ENCODE results near the gene RAPGEF4. TPM values are rescaled to one million over a fixed set of nuclear protein-coding genes. Genes with fewer than 3 reads are reported as not detected.

The RAPGEF4 gene
- total RNA-seq, 1 experiment from 2014 or later = 2.2 TPM

- ChIA-PET CTCF (no interaction called here), POLR2A (interaction anchor here (0.6 to 0.7 kb wide), 2 partner anchors 37 to 852 kb away, joined by 3 to 4 read pairs; no protein-coding TSS in a partner anchor)
- no peaks in the 10 kb centered on the region for H3K4me1 Mint-ChIP-seq
- H3K27me3 Mint-ChIP-seq (ENCODE audit: low read depth) = no peaks in the 10 kb centered on the region
- ATAC-seq (no peak), DNase-seq (ENCODE audit: low spot score) (no peak)
- TF ChIP-seq ZNF532 (CRISPR knock-in tag; IDR thresholded peaks at IDR 0.05; ENCODE audit: borderline replicate concordance) = no peak
- peak; percentile 49; the same call in 1 of the 2 replicates for TF ChIP-seq PRDM15 (CRISPR knock-in tag; IDR thresholded peaks at IDR 0.05)
- no peak for TF ChIP-seq FOXP1 (CRISPR knock-in tag; IDR thresholded peaks at IDR 0.05; ENCODE audit: borderline replicate concordance)
- H3K27ac Mint-ChIP-seq = no peak overlapping the region
- no peak overlapping the region for H3K4me3 Mint-ChIP-seq
- H3K36me3 Mint-ChIP-seq = peaks cover 6% of the 10 kb centered on the region
- H3K9me3 Mint-ChIP-seq = peaks cover 11% of the 10 kb centered on the region
Observed at GRCh38 chr2:172846551-172846950, 110.9 kb downstream of the RAPGEF4 start.

- Mint-ChIP-seq H3K27ac (no peak overlapping the region), H3K4me1 (no peaks in the 10 kb centered on the region), H3K4me3 (no peak overlapping the region), H3K27me3 (ENCODE audit: low read depth) (no peaks in the 10 kb centered on the region), H3K9me3 (peaks cover 17% of the 10 kb centered on the region), H3K36me3 (peaks cover 9% of the 10 kb centered on the region)
- ChIA-PET POLR2A (interaction anchor here (0.6 to 0.7 kb wide), 2 partner anchors 36 to 851 kb away, joined by 3 to 4 read pairs; no protein-coding TSS in a partner anchor), CTCF (no interaction called here)
- TF ChIP-seq AFF4 (CRISPR knock-in tag; IDR thresholded peaks at IDR 0.05; ENCODE audit: borderline replicate concordance) = no peak
- TF ChIP-seq TP53 (CRISPR knock-in tag; IDR thresholded peaks at IDR 0.05) = no peak
- TF ChIP-seq ZNF219 (CRISPR knock-in tag; IDR thresholded peaks at IDR 0.05; ENCODE audit: borderline replicate concordance) = no peak
- TF ChIP-seq ZBTB21 (CRISPR knock-in tag; IDR thresholded peaks at IDR 0.05; ENCODE audit: borderline replicate concordance) = no peak
- TF ChIP-seq CREM (CRISPR knock-in tag; IDR thresholded peaks at IDR 0.05) = no peak
- TF ChIP-seq CBFB (CRISPR knock-in tag; IDR thresholded peaks at IDR 0.05; ENCODE audit: low read depth) = no peak
- no peak for TF ChIP-seq NFATC4 (CRISPR knock-in tag; IDR thresholded peaks at IDR 0.05)
- no peak for TF ChIP-seq SP1 (CRISPR knock-in tag; conservative IDR thresholded peaks at IDR 0.05)
- TF ChIP-seq ZNF512 (CRISPR knock-in tag; IDR thresholded peaks at IDR 0.05; ENCODE audit: borderline replicate concordance) = no peak
- no peak for TF ChIP-seq ZNF423 (CRISPR knock-in tag; IDR thresholded peaks at IDR 0.05)
- TF ChIP-seq AR (CRISPR knock-in tag; IDR thresholded peaks at IDR 0.05) = no peak
- no peak for TF ChIP-seq GTF2I (CRISPR knock-in tag; conservative IDR thresholded peaks at IDR 0.05)
- no peak for TF ChIP-seq PREB (CRISPR knock-in tag; IDR thresholded peaks at IDR 0.05; ENCODE audit: borderline replicate concordance)
- TF ChIP-seq ZNF232 (CRISPR knock-in tag; IDR thresholded peaks at IDR 0.05) = no peak
- TF ChIP-seq GABPB1 (CRISPR knock-in tag; IDR thresholded peaks at IDR 0.05) = no peak
- no peak for DNase-seq (ENCODE audit: low spot score)
- no peak for ATAC-seq
Observed at GRCh38 chr2:172847188-172847587, 111.5 kb downstream of the RAPGEF4 start.
